AG09309 (cell line): ENCODE measurements around the gene ZDHHC8.

Source experiments
- DNase-seq: peaks from one replicate; pipeline ENCODE4 v3.0.0-alpha.2; 2010; ENCODE audit warnings: low read depth
- H3K4me3 ChIP-seq: 2 replicates; pipeline ENCODE4 v1.5.1; 2011; ENCODE audit warnings: mild to moderate bottlenecking, low read depth, low read length, moderate library complexity; ENCODE audit not compliant: control insufficient read depth
- CTCF ChIP-seq: IDR thresholded peaks from 2 replicates; pipeline ENCODE4 v1.5.1; 2011; ENCODE audit warnings: mild to moderate bottlenecking, low read depth, low read length, inconsistent platforms; ENCODE audit not compliant: insufficient read depth, control insufficient read depth; ENCODE audit errors: missing control alignments

Gene ZDHHC8

GRCh38 chr22:20099099-20099711 lies 32.4 kb upstream of the ZDHHC8 start:
- DNase-seq, result no peak
- no peak overlapping the region for H3K4me3 ChIP-seq
- no peak for TF ChIP-seq CTCF

GRCh38 chr22:20101638-20102037 lies 30.0 kb upstream of the ZDHHC8 start:
- no peak overlapping the region for H3K4me3 ChIP-seq
- no peak for DNase-seq
- no peak for TF ChIP-seq CTCF

GRCh38 chr22:20102203-20102780 lies 29.3 kb upstream of the ZDHHC8 start:
- no peak for DNase-seq
- TF ChIP-seq CTCF, result no peak
- H3K4me3 ChIP-seq, result no peak overlapping the region

- DNase-seq, result no peak
- no peak for TF ChIP-seq CTCF
- no peak overlapping the region for H3K4me3 ChIP-seq
Measured at GRCh38 chr22:20105456-20106204, 26.0 kb upstream of the ZDHHC8 start.

GRCh38 chr22:20106205-20106848 lies 25.3 kb upstream of the ZDHHC8 start:
- no peak for DNase-seq
- TF ChIP-seq CTCF, result no peak
- no peak overlapping the region for H3K4me3 ChIP-seq

GRCh38 chr22:20106849-20107237 lies 24.8 kb upstream of the ZDHHC8 start:
- no peak overlapping the region for H3K4me3 ChIP-seq
- DNase-seq, result no peak
- TF ChIP-seq CTCF, result no peak
